KMS-11 (cell line): ENCODE data around the gene XAB2.

Experiments used
- H2AFZ ChIP-seq: fragments of 200-600 bp; sonication (generic); 2 replicates; pipeline ENCODE4 v1.6.1; 2016; ENCODE audit warnings: antibody characterized with exemption, mixed run types, low read depth
- H3K27ac ChIP-seq: fragments of 200-600 bp; sonication (generic); 2 replicates; pipeline ENCODE4 v1.6.1; 2016; ENCODE audit warnings: mild to moderate bottlenecking, mixed run types
- H3K27me3 ChIP-seq: fragments of 200-600 bp; sonication (generic); 2 replicates; pipeline ENCODE4 v1.6.1; 2017; ENCODE audit warnings: mild to moderate bottlenecking, low read depth, mixed run types, moderate library complexity; ENCODE audit not compliant: insufficient read depth
- H3K36me3 ChIP-seq: fragments of 200-600 bp; sonication (generic); 2 replicates; pipeline ENCODE4 v1.6.1; 2017; ENCODE audit warnings: mild to moderate bottlenecking, mixed run types; ENCODE audit not compliant: insufficient read depth
- H3K4me1 ChIP-seq: fragments of 200-600 bp; sonication (generic); 2 replicates; pipeline ENCODE4 v1.6.1; 2016; ENCODE audit warnings: mild to moderate bottlenecking, low read depth, mixed run types; ENCODE audit not compliant: poor library complexity, severe bottlenecking
- H3K4me2 ChIP-seq: fragments of 200-600 bp; sonication (generic); 2 replicates; pipeline ENCODE4 v1.7.0; 2016; ENCODE audit warnings: mild to moderate bottlenecking, mixed run types
- H3K4me3 ChIP-seq: fragments of 200-600 bp; sonication (generic); IDR thresholded peaks from 2 replicates; pipeline ENCODE4 v1.6.1; 2017; ENCODE audit warnings: low read depth, low read length, mixed read lengths; ENCODE audit not compliant: insufficient read depth
- H3K79me2 ChIP-seq: fragments of 200-600 bp; sonication (generic); 2 replicates; pipeline ENCODE4 v1.6.1; 2016; ENCODE audit warnings: low read depth, mixed run types; ENCODE audit not compliant: insufficient read depth
- H3K9ac ChIP-seq: fragments of 200-600 bp; sonication (generic); 2 replicates; pipeline ENCODE4 v1.6.1; 2016; ENCODE audit warnings: mild to moderate bottlenecking, mixed run types
- H4K20me1 ChIP-seq: fragments of 200-600 bp; sonication (generic); 2 replicates; pipeline ENCODE4 v1.6.1; 2016; ENCODE audit warnings: mild to moderate bottlenecking, mixed run types; ENCODE audit not compliant: insufficient read depth
- TF ChIP-seq, protein P1 (sequence below): fragments of 200-600 bp; sonication (generic); conservative IDR thresholded peaks from 2 replicates; pipeline ENCODE4 v1.6.1; 2017; ENCODE audit warnings: low read depth, mild to moderate bottlenecking, antibody characterized with exemption, low read length, moderate library complexity, mixed read lengths

The XAB2 gene

DNA sequence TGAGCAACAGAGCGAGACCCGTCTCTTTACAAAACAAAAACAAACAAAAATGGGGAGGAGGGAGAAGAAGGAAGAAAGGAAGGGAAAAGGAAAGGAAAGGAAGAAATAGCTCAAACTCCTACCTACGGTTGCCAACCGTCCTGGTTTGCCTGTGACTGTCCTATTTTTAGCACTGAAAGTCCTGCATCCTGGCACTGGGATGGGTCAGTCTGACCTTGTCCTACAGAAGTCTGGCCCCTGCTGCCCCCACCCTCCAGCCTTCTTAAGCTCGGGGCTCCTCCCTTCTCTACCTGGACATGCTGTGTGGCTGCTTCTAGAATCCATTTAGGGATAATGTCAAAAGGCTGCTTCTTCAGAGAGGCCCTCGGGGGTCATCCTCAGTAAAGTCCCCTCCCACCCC lies 6.3 kb upstream of the XAB2 start:
- Histone ChIP-seq H4K20me1 (no peaks in the 10 kb centered on the region), H3K36me3 (no peaks in the 10 kb centered on the region), H3K4me2 (no peak overlapping the region), H3K27me3 (no peaks in the 10 kb centered on the region), H3K4me3 (no peak overlapping the region), H3K79me2 (peaks cover 5% of the 10 kb centered on the region), H2AFZ (no peak overlapping the region), H3K4me1 (peaks cover 7% of the 10 kb centered on the region), H3K27ac (no peak overlapping the region), H3K9ac (no peak overlapping the region)
- TF ChIP-seq, protein P1, sequence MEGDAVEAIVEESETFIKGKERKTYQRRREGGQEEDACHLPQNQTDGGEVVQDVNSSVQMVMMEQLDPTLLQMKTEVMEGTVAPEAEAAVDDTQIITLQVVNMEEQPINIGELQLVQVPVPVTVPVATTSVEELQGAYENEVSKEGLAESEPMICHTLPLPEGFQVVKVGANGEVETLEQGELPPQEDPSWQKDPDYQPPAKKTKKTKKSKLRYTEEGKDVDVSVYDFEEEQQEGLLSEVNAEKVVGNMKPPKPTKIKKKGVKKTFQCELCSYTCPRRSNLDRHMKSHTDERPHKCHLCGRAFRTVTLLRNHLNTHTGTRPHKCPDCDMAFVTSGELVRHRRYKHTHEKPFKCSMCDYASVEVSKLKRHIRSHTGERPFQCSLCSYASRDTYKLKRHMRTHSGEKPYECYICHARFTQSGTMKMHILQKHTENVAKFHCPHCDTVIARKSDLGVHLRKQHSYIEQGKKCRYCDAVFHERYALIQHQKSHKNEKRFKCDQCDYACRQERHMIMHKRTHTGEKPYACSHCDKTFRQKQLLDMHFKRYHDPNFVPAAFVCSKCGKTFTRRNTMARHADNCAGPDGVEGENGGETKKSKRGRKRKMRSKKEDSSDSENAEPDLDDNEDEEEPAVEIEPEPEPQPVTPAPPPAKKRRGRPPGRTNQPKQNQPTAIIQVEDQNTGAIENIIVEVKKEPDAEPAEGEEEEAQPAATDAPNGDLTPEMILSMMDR, result no peak

DNA sequence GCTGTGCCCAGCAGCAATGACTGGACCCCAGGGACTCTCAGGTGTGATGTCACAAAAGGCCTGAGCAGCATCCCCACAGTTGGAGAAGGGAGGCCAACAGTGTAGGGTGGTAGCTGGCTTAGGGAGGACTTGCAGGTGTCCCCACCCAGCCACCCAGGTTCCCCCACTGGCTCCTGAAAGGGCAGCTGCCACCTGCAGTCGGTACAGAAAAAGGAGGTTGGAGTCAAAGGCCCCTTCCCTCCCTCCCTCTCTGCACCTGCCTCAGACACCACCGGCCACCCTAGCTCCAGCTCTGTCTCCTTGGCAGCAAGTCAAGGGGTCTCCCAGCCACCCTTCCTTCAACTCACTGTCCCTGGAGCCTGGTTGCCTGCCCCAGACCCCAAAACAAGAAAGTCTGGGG lies 4.4 kb upstream of the XAB2 start, which contains the start of gene PCP2:
Gene PCP2, minus strand, starts transcription at position 22 of the 400 bp plus-strand sequence. CDS start 262 bp downstream, outside the sequence.
- no peaks in the 10 kb centered on the region for H3K27me3 ChIP-seq
- no peak within 1 kb of the TSS for H3K4me2 ChIP-seq
- no peak within 1 kb of the TSS for H2AFZ ChIP-seq
- H3K9ac ChIP-seq, result no peak within 1 kb of the TSS
- peaks cover 21% of the 10 kb centered on the region for H3K79me2 ChIP-seq
- no peaks in the 10 kb centered on the region for H4K20me1 ChIP-seq
- peaks cover 11% of the 10 kb centered on the region for H3K4me1 ChIP-seq
- no peak within 1 kb of the TSS for H3K4me3 ChIP-seq
- no peaks in the 10 kb centered on the region for H3K36me3 ChIP-seq
- no peak within 1 kb of the TSS for H3K27ac ChIP-seq
- TF ChIP-seq, protein P1, result no peak

DNA sequence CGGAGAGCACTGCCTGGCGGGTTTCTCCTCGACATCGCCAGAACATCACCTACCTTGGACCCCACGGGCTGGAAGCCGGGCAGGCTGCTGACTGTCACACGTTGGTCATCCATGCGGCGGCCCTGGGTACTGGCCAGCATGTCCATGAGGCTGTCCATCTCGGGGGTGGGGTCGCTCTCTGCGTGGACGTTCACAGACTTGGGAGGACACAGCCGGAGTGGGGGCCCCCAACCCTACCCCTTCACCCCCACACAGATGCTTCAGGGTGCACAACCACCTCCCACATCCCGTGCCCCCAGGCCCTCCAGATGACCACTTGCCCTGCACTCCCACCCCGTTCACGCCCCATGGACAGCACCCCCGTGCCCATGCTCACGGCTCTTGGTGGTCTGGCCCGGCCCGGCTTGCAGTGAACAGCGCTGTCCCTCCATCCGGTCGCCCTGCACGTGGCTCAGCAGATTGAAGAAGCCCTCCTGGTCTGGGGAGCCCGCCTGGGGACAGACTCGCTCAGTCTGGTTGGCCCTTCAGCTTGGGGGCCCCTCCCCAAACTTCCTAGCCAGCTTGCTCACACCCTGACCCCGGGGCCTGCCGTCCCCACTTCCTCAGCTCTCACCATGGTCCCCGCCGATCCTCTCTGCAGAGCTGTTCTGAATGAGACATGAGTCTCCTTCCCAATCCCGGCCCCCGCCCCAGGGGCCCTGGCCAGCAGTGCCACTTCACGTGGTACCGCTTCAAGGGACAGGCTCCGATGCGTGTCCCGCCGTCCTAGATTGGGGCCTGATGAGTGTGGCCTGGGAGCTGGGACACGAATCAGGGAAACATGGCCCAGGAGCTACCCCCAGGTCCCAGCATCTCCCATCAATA lies 3.2 kb upstream of the XAB2 start:
- H2AFZ ChIP-seq, result no peak overlapping the region
- no peak overlapping the region for H3K4me3 ChIP-seq
- TF ChIP-seq, protein P1, result no peak
- no peak overlapping the region for H3K27ac ChIP-seq
- no peak overlapping the region for H3K9ac ChIP-seq
- H3K36me3 ChIP-seq, result no peaks in the 10 kb centered on the region
- H3K4me1 ChIP-seq, result peaks cover 16% of the 10 kb centered on the region
- peaks cover 32% of the 10 kb centered on the region for H3K79me2 ChIP-seq
- no peaks in the 10 kb centered on the region for H3K27me3 ChIP-seq
- H4K20me1 ChIP-seq, result no peaks in the 10 kb centered on the region
- H3K4me2 ChIP-seq, result no peak overlapping the region

DNA sequence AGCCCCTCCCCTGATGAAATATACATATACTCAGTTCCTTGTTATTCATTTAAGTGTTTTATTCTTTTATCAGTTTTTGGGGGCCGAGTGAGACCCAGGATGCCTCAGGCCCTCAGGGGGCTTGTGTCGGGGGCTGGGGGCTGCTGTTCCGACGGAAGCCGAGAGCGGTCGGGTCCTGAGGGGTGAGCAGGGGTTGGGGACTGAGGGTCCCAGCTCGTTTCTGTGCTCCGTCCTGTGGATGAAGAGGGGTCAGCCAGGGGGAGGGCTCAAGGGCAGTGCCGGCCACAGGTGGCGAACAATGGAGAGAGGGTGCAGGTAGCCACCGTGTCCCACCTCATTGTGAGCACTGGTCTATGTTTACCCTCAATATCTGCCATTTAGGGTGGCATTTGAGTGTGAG lies 2.2 kb upstream of the XAB2 start:
- no peak overlapping the region for H3K4me3 ChIP-seq
- H3K36me3 ChIP-seq, result no peaks in the 10 kb centered on the region
- no peaks in the 10 kb centered on the region for H4K20me1 ChIP-seq
- peaks cover 40% of the 10 kb centered on the region for H3K79me2 ChIP-seq
- H3K27me3 ChIP-seq, result no peaks in the 10 kb centered on the region
- H3K9ac ChIP-seq, result no peak overlapping the region
- peaks cover 13% of the 10 kb centered on the region for H3K4me1 ChIP-seq
- H3K4me2 ChIP-seq, result no peak overlapping the region
- no peak overlapping the region for H2AFZ ChIP-seq
- TF ChIP-seq, protein P1, result no peak
- no peak overlapping the region for H3K27ac ChIP-seq
